Measurements from ENCODE around the gene CCDC40.

CCDC40 gene

GRCh38 chr17:80047176-80047575 lies 10.7 kb downstream of the CCDC40 start:
- Histone ChIP-seq H3K27me3 (replicated peaks; ENCODE audit: control insufficient read depth, insufficient read depth, low read length) (no peaks in the 10 kb centered on the region), H3K36me3 (ENCODE audit: control insufficient read depth, insufficient read depth, low read length) (no peaks in the 10 kb centered on the region), H3K4me3 (replicated peaks; ENCODE audit: low read depth, low read length) (no peak overlapping the region)
- DNase-seq (ENCODE audit: extremely low read depth, insufficient read length), result no peak
- TF ChIP-seq, protein P1, sequence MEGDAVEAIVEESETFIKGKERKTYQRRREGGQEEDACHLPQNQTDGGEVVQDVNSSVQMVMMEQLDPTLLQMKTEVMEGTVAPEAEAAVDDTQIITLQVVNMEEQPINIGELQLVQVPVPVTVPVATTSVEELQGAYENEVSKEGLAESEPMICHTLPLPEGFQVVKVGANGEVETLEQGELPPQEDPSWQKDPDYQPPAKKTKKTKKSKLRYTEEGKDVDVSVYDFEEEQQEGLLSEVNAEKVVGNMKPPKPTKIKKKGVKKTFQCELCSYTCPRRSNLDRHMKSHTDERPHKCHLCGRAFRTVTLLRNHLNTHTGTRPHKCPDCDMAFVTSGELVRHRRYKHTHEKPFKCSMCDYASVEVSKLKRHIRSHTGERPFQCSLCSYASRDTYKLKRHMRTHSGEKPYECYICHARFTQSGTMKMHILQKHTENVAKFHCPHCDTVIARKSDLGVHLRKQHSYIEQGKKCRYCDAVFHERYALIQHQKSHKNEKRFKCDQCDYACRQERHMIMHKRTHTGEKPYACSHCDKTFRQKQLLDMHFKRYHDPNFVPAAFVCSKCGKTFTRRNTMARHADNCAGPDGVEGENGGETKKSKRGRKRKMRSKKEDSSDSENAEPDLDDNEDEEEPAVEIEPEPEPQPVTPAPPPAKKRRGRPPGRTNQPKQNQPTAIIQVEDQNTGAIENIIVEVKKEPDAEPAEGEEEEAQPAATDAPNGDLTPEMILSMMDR (IDR thresholded peaks at IDR 0.05; ENCODE audit: insufficient read depth, low read length, poor library complexity, severe bottlenecking), result no peak

DNA sequence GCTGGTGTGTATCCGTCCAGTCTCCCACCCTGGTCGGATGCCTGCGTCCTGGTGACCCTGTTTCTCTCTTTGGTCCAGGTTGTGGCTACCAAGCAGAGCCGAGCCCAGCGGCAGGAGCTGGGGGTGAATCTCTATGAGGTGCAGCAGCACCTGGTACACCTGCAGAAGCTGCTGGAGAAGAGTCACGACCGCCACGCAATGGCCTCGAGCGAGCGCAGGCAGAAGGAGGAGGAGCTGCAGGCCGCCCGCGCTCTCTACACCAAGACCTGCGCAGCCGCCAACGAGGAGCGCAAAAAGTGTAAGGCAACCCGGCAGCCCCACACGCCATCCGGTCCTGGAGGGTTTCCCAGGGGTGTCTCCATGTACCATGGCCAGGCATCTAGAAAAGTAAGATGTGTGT lies 13.5 kb downstream of the CCDC40 start:
- no peak overlapping the region for H3K4me3 ChIP-seq (replicated peaks; ENCODE audit: low read depth, low read length)
- TF ChIP-seq, protein P1 (IDR thresholded peaks at IDR 0.05; ENCODE audit: insufficient read depth, low read length, poor library complexity, severe bottlenecking), result no peak
- H3K36me3 ChIP-seq (ENCODE audit: control insufficient read depth, insufficient read depth, low read length), result no peaks in the 10 kb centered on the region
- no peak for DNase-seq (ENCODE audit: extremely low read depth, insufficient read length)
- H3K27me3 ChIP-seq (replicated peaks; ENCODE audit: control insufficient read depth, insufficient read depth, low read length), result no peaks in the 10 kb centered on the region

- H3K36me3 ChIP-seq (ENCODE audit: control insufficient read depth, insufficient read depth, low read length), result no peaks in the 10 kb centered on the region
- TF ChIP-seq, protein P1 (IDR thresholded peaks at IDR 0.05; ENCODE audit: insufficient read depth, low read length, poor library complexity, severe bottlenecking), result no peak
- H3K27me3 ChIP-seq (replicated peaks; ENCODE audit: control insufficient read depth, insufficient read depth, low read length), result no peaks in the 10 kb centered on the region
- no peak overlapping the region for H3K4me3 ChIP-seq (replicated peaks; ENCODE audit: low read depth, low read length)
- DNase-seq (ENCODE audit: extremely low read depth, insufficient read length), result no peak
Measured at GRCh38 chr17:80050706-80051105, 14.3 kb downstream of the CCDC40 start.

- no peaks in the 10 kb centered on the region for H3K36me3 ChIP-seq (ENCODE audit: control insufficient read depth, insufficient read depth, low read length)
- no peaks in the 10 kb centered on the region; the same call in 1 of the 2 replicates for H3K27me3 ChIP-seq (replicated peaks; ENCODE audit: control insufficient read depth, insufficient read depth, low read length)
- TF ChIP-seq, protein P1 (IDR thresholded peaks at IDR 0.05; ENCODE audit: insufficient read depth, low read length, poor library complexity, severe bottlenecking), result no peak
- H3K4me3 ChIP-seq (replicated peaks; ENCODE audit: low read depth, low read length), result no peak overlapping the region
- DNase-seq (ENCODE audit: extremely low read depth, insufficient read length), result no peak
Measured at GRCh38 chr17:80051681-80052080, 15.2 kb downstream of the CCDC40 start.

GRCh38 chr17:80053102-80053501 lies 16.7 kb downstream of the CCDC40 start:
- TF ChIP-seq, protein P1 (IDR thresholded peaks at IDR 0.05; ENCODE audit: insufficient read depth, low read length, poor library complexity, severe bottlenecking), result no peak
- Histone ChIP-seq H3K27me3 (replicated peaks; ENCODE audit: control insufficient read depth, insufficient read depth, low read length) (no peaks in the 10 kb centered on the region; the same call in 1 of the 2 replicates), H3K36me3 (ENCODE audit: control insufficient read depth, insufficient read depth, low read length) (no peaks in the 10 kb centered on the region), H3K4me3 (replicated peaks; ENCODE audit: low read depth, low read length) (no peak overlapping the region)
- no peak for DNase-seq (ENCODE audit: extremely low read depth, insufficient read length)

DNA sequence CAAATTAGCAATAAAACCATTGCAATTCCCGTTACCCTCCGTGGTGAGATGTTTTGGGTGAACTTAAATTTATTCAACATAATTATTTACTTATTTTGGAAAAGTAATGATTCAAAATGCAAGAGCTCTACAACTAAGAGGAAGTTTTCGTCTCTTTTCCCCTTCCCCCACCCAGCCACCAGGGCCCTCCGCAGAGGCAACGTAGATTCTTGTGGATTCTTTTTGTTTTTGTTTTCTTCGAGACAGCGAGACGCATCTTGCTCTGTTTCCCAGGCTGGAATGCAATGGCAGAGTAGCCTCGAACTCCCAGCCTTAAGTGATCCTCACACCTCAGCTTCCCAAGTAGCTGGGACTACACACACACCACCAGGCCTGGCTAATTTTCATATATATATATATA lies 19.2 kb downstream of the CCDC40 start:
- H3K4me3 ChIP-seq (replicated peaks; ENCODE audit: low read depth, low read length), result no peak overlapping the region
- no peak for DNase-seq (ENCODE audit: extremely low read depth, insufficient read length)
- H3K36me3 ChIP-seq (ENCODE audit: control insufficient read depth, insufficient read depth, low read length), result no peaks in the 10 kb centered on the region
- peaks cover 2% of the 10 kb centered on the region for H3K27me3 ChIP-seq (replicated peaks; ENCODE audit: control insufficient read depth, insufficient read depth, low read length)
- TF ChIP-seq, protein P1 (IDR thresholded peaks at IDR 0.05; ENCODE audit: insufficient read depth, low read length, poor library complexity, severe bottlenecking), result no peak

Measured in GM06990 (cell line).